Measurements from ENCODE around the gene S100B. TPM values are rescaled to one million over a fixed set of nuclear protein-coding genes. Genes with fewer than 3 reads are reported as not detected.

Gene S100B
- total RNA-seq, 1 donor from 2014 or later: not detected

- H3K4me1 Mint-ChIP-seq (ENCODE audit: low read depth, unreplicated experiment): peaks cover 1% of the 10 kb centered on the region
- H3K27ac Mint-ChIP-seq (ENCODE audit: unreplicated experiment): no peak overlapping the region
- H3K4me3 Mint-ChIP-seq (ENCODE audit: unreplicated experiment): no peak overlapping the region
- no peak for DNase-seq
- peaks cover 2% of the 10 kb centered on the region for H3K27me3 Mint-ChIP-seq (ENCODE audit: unreplicated experiment)
- TF ChIP-seq CTCF (IDR thresholded peaks at IDR 0.05; ENCODE audit: partially characterized antibody, unreplicated experiment): no peak
- no peaks in the 10 kb centered on the region for H3K9me3 Mint-ChIP-seq (ENCODE audit: unreplicated experiment)
- H3K36me3 Mint-ChIP-seq (ENCODE audit: unreplicated experiment): peaks cover 9% of the 10 kb centered on the region
Observed at GRCh38 chr21:46648539-46648938, 43.7 kb upstream of the S100B start.

GRCh38 chr21:46646541-46647154 is 41.8 kb upstream of the S100B start:
- Mint-ChIP-seq H3K27ac (ENCODE audit: unreplicated experiment) (no peak overlapping the region), H3K4me3 (ENCODE audit: unreplicated experiment) (no peak overlapping the region), H3K9me3 (ENCODE audit: unreplicated experiment) (no peaks in the 10 kb centered on the region), H3K4me1 (ENCODE audit: low read depth, unreplicated experiment) (no peaks in the 10 kb centered on the region), H3K36me3 (ENCODE audit: unreplicated experiment) (no peaks in the 10 kb centered on the region), H3K27me3 (ENCODE audit: unreplicated experiment) (no peaks in the 10 kb centered on the region)
- no peak for TF ChIP-seq CTCF (IDR thresholded peaks at IDR 0.05; ENCODE audit: partially characterized antibody, unreplicated experiment)
- no peak for DNase-seq

GRCh38 chr21:46645840-46646239 is 41.0 kb upstream of the S100B start:
- H3K36me3 Mint-ChIP-seq (ENCODE audit: unreplicated experiment): no peaks in the 10 kb centered on the region
- H3K9me3 Mint-ChIP-seq (ENCODE audit: unreplicated experiment): no peaks in the 10 kb centered on the region
- no peaks in the 10 kb centered on the region for H3K4me1 Mint-ChIP-seq (ENCODE audit: low read depth, unreplicated experiment)
- no peaks in the 10 kb centered on the region for H3K27me3 Mint-ChIP-seq (ENCODE audit: unreplicated experiment)
- H3K4me3 Mint-ChIP-seq (ENCODE audit: unreplicated experiment): no peak overlapping the region
- DNase-seq: no peak
- no peak overlapping the region for H3K27ac Mint-ChIP-seq (ENCODE audit: unreplicated experiment)
- no peak for TF ChIP-seq CTCF (IDR thresholded peaks at IDR 0.05; ENCODE audit: partially characterized antibody, unreplicated experiment)

- H3K4me3 Mint-ChIP-seq (ENCODE audit: unreplicated experiment): no peak overlapping the region
- peaks cover 3% of the 10 kb centered on the region for H3K4me1 Mint-ChIP-seq (ENCODE audit: low read depth, unreplicated experiment)
- H3K27me3 Mint-ChIP-seq (ENCODE audit: unreplicated experiment): no peaks in the 10 kb centered on the region
- H3K36me3 Mint-ChIP-seq (ENCODE audit: unreplicated experiment): no peaks in the 10 kb centered on the region
- H3K27ac Mint-ChIP-seq (ENCODE audit: unreplicated experiment): no peak overlapping the region
- no peaks in the 10 kb centered on the region for H3K9me3 Mint-ChIP-seq (ENCODE audit: unreplicated experiment)
- no peak for TF ChIP-seq CTCF (IDR thresholded peaks at IDR 0.05; ENCODE audit: partially characterized antibody, unreplicated experiment)
- no peak for DNase-seq
Observed at GRCh38 chr21:46643379-46644177, 38.7 kb upstream of the S100B start.

GRCh38 chr21:46641656-46642055 is 36.8 kb upstream of the S100B start:
- TF ChIP-seq CTCF (IDR thresholded peaks at IDR 0.05; ENCODE audit: partially characterized antibody, unreplicated experiment): no peak
- Mint-ChIP-seq H3K4me3 (ENCODE audit: unreplicated experiment) (no peak overlapping the region), H3K27ac (ENCODE audit: unreplicated experiment) (no peak overlapping the region), H3K4me1 (ENCODE audit: low read depth, unreplicated experiment) (peaks cover 6% of the 10 kb centered on the region), H3K27me3 (ENCODE audit: unreplicated experiment) (no peaks in the 10 kb centered on the region), H3K36me3 (ENCODE audit: unreplicated experiment) (no peaks in the 10 kb centered on the region), H3K9me3 (ENCODE audit: unreplicated experiment) (no peaks in the 10 kb centered on the region)
- DNase-seq: no peak

All from glutamatergic neuron (in vitro differentiated cells).